ENCODE measurements around the gene MACROD1. TPM values are rescaled to one million over a fixed set of nuclear protein-coding genes. Genes with fewer than 3 reads are reported as not detected.

MACROD1 gene
- total and polyA plus RNA-seq, 7 donors, result 14.2 to 33.9 (median 23.3) TPM

- Histone ChIP-seq H3K4me3 (no peak overlapping the region), H3K27ac (peak overlapping the region in 3 of 4 donors; percentile 54 to 71 (median 62)), H3K4me1 (peaks cover 0 to 44% (median 27%) of the 10 kb centered on the region in 4 donors), H3K36me3 (no peaks in the 10 kb centered on the region), H3K9me3 (no peaks in the 10 kb centered on the region), H3K27me3 (no peaks in the 10 kb centered on the region)
- TF ChIP-seq EP300 (IDR thresholded peaks at IDR 0.05), result no peak
- no peak for TF ChIP-seq CTCF (IDR thresholded peaks at IDR 0.05)
- TF ChIP-seq POLR2A (IDR thresholded peaks at IDR 0.05), result no peak
- peak in 2 of 4 donors; percentile 30 to 53 for TF ChIP-seq POLR2AphosphoS5 (IDR thresholded peaks at IDR 0.05)
- DNase-seq, result peak; percentile 79
- 92% methylated on average over 15 of the region's 15 CpGs for WGBS, 2 donors
- intact Hi-C loops (cut with DNase I), result loop anchor here (5.0 kb wide), 1 partner anchor 47 kb away; no protein-coding TSS in a partner anchor
These were observed 26.9 kb downstream of the MACROD1 start for GRCh38 chr11:64139049-64139448.

GRCh38 chr11:64138398-64138797 lies 27.5 kb downstream of the MACROD1 start:
- WGBS, 2 donors, result 81 to 86% methylated on average over 16 of the region's 16 CpGs
- Histone ChIP-seq H3K4me1 (peaks cover 0 to 44% (median 27%) of the 10 kb centered on the region in 4 donors), H3K27me3 (no peaks in the 10 kb centered on the region), H3K36me3 (no peaks in the 10 kb centered on the region), H3K27ac (peak overlapping the region in 3 of 4 donors; percentile 25 to 71 (median 54)), H3K4me3 (no peak overlapping the region), H3K9me3 (no peaks in the 10 kb centered on the region)
- intact Hi-C loops (cut with DNase I), result loop anchor here (5.0 kb wide), 1 partner anchor 46 kb away; no protein-coding TSS in a partner anchor
- no peak for DNase-seq
- TF ChIP-seq POLR2AphosphoS5 (IDR thresholded peaks at IDR 0.05), result peak in 1 of 4 donors; percentile 5
- TF ChIP-seq EP300 (IDR thresholded peaks at IDR 0.05), result no peak
- no peak for TF ChIP-seq POLR2A (IDR thresholded peaks at IDR 0.05)
- no peak for TF ChIP-seq CTCF (IDR thresholded peaks at IDR 0.05)

GRCh38 chr11:64136765-64137441 lies 29.0 kb downstream of the MACROD1 start:
- TF ChIP-seq CTCF (IDR thresholded peaks at IDR 0.05) (no peak), EP300 (IDR thresholded peaks at IDR 0.05) (no peak), POLR2AphosphoS5 (IDR thresholded peaks at IDR 0.05) (no peak), POLR2A (IDR thresholded peaks at IDR 0.05) (no peak)
- intact Hi-C loops (cut with DNase I), result loop anchor here (5.0 kb wide), 1 partner anchor 45 kb away; no protein-coding TSS in a partner anchor
- DNase-seq, result no peak
- H3K27ac ChIP-seq, result no peak overlapping the region
- no peaks in the 10 kb centered on the region for H3K36me3 ChIP-seq
- WGBS, 2 donors, result 87 to 92% methylated on average over 17 of the region's 17 CpGs
- H3K4me3 ChIP-seq, result no peak overlapping the region
- H3K9me3 ChIP-seq, result no peaks in the 10 kb centered on the region
- H3K27me3 ChIP-seq, result no peaks in the 10 kb centered on the region
- peaks cover 0 to 48% (median 33%) of the 10 kb centered on the region in 4 donors for H3K4me1 ChIP-seq

GRCh38 chr11:64135711-64136110 lies 30.2 kb downstream of the MACROD1 start:
- H3K4me1 ChIP-seq, result peaks cover 0 to 44% (median 25%) of the 10 kb centered on the region in 4 donors
- no peaks in the 10 kb centered on the region for H3K36me3 ChIP-seq
- 92 to 93% methylated on average over 17 of the region's 17 CpGs for WGBS, 2 donors
- H3K27me3 ChIP-seq, result no peaks in the 10 kb centered on the region
- intact Hi-C loops (cut with DNase I), result loop anchor here (5.0 kb wide), 1 partner anchor 43 kb away; no protein-coding TSS in a partner anchor
- DNase-seq, result no peak
- TF ChIP-seq CTCF (IDR thresholded peaks at IDR 0.05) (no peak), EP300 (IDR thresholded peaks at IDR 0.05) (no peak), POLR2AphosphoS5 (IDR thresholded peaks at IDR 0.05) (no peak), POLR2A (IDR thresholded peaks at IDR 0.05) (no peak)
- H3K4me3 ChIP-seq, result no peak overlapping the region
- H3K9me3 ChIP-seq, result no peaks in the 10 kb centered on the region
- no peak overlapping the region for H3K27ac ChIP-seq
